Middle frontal gyrus (tissue), 1 donor: ENCODE measurements around the gene RAB42.
"Not testable (repeated sequence)": the region's sequence is repeated elsewhere in the genome, so short reads cannot be mapped to it uniquely, and the experiment has no call there.

Experiments
- DNase-seq: peaks from one replicate; pipeline ENCODE4 v3.0.0-alpha.2; 2015; ENCODE audit warnings: low spot score; ENCODE audit errors: extremely low spot score

The RAB42 gene

DNA sequence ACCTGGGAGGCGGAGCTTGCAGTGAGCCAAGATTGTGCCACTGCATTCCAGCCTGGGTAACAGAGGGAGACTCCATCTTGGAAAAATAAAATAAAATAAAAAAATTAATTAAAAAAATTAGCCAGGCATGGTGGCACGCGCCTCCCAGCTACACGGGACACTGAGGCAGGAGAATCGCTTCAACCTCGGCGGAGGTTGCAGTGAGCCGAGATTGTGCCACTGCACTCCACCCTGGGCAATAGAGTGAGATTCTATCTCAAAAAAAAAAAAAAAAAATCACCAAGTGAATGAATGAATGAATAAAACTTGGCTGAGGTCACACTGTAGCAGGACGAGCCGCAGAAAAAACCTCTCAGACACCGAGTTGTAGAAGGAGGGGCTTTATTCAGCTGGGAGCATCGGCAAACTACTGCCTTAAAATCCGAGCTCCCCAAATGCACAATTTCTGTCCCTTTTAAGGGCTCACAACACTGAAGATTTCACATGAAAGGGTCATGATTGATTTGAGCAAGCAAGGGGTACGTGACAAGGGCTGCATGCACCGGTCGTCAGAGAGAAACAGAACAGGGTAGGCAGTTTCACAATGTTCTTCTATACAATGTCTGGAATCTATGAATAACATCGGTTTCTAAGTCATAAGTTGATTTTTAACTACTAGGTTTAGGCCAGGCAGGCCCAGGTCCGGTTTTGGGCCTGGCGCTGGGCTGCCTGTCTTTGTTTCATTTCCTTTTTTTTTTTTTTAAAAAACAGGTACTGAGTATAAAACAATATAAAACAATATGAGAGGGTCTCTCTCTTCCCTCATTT lies 5.3 kb upstream of the RAB42 start:
- not testable (repeated sequence) for DNase-seq

DNA sequence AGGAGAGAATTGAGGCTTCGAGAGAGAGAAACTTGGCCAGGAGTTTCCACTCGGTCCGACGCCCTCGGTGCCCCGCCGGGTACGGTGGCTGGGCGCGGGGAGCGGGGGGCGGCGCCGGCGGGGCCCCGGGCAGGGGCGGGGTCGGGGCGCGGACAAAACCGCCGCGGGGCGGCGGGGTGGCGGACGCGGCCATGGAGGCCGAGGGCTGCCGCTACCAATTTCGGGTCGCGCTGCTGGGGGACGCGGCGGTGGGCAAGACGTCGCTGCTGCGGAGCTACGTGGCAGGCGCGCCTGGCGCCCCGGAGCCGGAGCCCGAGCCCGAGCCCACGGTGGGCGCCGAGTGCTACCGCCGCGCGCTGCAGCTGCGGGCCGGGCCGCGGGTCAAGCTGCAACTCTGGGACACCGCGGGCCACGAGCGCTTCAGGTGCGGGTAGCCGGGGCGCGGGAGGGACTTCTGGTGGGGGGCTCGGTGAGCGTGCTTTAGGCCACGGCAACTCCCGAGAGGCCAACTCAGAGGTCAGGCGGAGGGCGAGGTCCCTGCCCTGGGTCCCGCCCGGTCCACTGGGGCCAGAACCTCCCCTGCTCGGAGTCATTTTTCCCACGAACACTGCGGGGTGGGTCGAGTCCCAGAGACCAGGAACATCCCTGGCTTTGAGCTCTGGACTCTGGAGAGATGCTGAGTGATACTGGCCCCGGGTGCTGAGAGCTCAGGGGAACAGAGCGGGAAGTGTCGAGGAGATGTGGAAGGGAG lies 431 bp downstream of the RAB42 start:
- DNase-seq, result no peak

DNA sequence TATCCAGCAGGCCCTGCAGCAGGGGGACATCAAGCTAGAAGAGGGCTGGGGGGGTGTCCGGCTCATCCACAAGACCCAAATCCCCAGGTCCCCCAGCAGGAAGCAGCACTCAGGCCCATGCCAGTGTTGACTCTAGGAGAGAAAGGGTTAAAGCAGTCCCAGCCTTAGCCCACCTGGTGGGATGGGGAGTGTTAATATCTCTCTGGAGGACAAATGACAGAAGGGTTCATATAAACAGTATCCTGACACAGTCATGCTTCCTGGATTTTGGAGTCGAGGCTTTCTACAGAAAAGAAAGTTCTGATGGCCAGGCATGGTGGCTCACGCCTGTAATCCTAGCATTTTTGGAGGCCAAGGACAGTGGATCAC lies 1.9 kb downstream of the RAB42 start:
- DNase-seq, result not testable (repeated sequence)

DNA sequence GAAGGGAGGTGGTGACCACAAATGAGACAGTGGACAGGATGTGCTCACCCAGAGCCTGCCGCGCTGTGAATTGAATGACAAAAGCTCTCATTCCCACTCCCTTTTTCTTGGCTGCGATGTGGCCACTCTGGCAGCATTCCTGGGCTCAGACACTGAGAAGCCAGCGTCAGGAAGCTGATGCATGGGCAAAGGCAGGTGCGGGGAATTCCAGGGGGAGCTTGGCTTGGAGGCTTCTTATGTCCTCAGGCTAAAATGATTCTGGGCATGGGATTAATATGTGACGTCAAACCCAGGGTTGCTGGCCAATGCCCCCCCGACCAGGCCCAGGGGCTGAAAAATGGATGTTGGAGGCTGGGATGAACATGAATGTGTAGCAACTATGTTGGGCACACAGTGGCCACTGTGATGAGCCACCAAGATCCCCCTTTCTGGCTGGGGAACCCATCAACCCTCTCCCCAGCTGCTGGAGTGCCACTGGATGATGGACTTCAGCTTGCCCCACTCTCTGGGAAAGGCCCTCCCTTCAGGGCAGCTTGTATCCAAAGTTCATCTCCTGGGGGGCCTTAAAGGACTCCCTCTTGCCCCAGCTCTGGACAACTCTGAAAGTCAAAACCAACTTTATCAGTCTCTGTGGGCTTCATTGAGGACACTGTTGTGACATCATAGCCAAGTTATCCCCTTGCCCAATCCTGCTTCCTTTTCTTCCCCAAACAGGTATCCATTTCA lies 2.8 kb downstream of the RAB42 start:
- not testable (repeated sequence) for DNase-seq

DNA sequence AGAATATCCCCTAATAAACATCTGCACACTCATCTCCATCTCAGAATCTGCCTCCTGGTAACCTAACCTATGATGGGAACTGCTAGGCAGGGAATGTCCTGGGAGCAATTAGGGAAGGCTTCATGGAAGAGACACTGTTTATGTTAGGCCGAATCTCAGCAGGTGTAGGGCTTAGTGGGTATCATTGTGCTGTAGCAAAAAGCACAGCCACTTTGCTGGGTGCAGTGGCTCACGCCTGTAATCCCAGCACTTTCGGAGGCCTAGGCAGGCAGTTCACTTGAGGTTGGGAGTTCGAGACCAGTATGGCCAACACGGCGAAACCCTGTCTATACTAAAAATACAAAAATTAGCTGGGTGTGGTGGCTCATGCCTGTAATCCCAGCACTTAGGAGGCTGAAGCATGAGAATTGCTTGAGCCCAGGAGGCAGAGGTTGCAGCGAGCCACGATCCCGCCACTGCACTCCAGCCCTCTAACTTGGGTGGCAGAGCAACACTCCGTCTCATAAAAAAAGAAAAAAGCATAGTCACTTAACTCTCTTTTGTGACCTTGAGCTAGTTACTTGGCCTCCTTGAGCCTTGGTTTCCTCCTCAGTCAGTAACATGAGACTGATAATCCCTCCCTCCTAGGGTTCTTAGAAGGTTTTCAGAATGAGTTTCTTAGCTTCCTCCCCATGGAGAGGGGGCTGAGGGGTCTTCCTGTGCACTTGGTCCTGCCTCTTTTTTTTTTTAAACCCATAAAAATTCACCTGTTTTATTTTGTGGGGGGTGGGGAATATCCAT lies 3.5 kb downstream of the RAB42 start:
- DNase-seq, result no peak

DNA sequence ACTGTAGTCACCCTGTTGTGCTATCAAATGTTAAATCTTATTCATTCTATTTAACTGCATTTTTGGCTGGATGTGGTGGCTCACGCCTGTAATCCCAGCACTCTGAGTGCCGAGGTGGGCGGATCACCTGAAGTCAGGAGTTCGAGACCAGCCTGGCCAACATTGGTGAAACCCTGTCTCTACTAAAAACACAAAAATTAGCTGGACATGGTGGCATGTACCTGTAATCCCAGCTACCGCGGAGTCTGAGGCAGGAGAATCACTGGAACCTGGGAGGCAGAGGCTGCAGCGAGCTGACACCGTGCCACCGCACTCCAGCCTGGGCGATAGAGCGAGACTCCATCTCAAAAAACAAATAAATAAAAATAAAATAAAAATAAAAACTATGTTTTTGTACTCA lies 4.2 kb downstream of the RAB42 start:
- DNase-seq, result not testable (repeated sequence)

DNA sequence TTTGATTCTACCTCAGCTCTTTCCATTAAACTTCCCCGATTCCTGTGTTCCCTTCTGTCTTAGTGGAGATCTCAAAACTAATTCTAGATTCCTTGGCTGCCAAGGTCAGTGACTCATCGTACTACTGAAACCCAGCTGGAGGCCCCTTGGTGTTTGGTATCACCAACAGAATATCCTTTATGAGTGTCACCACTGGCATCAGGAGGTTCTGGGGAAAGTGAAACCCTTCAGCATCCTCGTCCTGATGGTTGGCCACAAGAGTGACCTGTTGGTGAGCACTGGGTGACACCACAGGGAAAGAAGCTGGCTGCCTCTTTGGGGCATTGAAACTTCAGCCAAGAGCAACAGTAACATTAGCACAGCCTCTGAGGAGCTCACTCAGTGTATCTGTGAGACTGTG lies 9.6 kb downstream of the RAB42 start:
- no peak for DNase-seq

DNA sequence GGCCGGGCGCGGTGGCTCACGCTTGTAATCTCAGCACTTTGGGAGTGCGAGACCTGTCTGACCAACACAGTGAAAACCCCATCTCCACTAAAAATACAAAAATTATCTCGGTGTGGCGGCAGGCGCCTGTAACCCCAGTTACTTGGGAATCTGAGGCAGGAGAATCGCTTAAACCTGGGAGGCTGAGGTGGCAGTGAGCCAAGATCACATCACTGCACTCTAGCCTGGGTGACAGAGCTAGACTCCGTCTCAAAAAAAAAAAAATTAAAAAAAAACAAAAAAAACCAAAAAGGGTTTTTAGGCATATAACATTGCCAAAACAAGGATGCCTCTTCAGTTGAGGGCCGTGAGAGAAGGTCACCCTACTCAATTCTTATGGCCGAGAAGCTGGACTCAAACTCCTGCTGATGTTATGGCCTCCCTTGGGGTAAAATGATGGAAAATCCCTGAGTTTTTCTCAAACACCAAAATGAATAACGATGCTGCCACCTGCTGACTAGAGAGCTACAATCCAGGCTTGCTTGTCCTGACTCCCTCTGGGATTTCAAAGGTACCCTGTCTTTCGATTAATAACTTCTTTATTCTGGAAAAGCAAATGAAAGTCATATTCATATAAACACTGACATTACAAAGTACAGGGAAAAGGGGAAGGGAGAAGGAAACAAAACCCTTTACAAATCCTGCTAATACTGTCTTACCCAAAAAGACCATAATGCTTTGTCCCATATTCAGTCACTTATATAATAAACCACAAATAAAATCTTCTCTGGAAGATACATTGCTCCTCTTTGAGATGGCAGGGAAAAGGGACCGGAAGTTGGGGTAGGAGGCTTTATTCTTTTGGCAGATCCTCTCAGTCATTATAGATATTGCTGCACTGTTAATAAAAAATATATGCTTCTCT lies 10.7 kb downstream of the RAB42 start:
- DNase-seq, result peak; percentile 65

DNA sequence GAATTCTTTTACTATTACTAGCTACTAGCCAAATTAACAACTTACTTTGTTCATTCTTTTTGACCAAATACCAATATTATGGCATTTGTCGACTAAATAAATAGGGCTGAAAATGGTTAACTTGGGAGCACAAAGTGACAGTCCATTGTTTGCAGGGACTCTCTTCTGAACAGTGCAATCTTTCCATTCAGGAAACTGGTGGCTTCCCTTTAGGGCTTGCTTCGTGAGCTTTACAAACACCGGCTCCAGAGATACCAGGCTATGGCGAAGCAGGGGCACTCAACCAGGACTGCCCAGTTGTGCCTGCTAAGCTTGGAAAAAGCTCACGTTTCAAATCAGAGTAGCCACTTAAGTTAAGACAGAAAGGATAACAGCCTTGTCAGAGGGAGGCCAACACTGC lies 12.3 kb downstream of the RAB42 start:
- no peak for DNase-seq

DNA sequence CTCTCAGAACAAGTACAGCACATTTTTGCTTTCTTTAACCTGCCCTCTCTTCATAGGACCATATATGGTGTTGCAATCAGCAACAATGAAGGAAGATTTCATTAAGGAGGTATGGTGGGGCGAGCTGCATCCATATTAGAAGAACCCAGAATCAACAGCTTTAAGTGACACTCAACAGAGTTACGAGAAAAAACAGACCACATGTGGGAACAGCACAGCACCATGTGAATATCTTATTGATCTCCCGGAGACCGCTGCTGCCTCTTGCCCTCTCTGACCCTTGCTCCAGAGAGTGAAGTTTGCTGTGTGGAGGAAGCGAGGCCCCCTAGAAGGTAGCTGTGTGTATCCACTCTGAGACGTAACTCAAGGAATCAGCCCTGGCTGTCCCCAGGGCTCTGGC lies 12.9 kb downstream of the RAB42 start:
- DNase-seq, result no peak

DNA sequence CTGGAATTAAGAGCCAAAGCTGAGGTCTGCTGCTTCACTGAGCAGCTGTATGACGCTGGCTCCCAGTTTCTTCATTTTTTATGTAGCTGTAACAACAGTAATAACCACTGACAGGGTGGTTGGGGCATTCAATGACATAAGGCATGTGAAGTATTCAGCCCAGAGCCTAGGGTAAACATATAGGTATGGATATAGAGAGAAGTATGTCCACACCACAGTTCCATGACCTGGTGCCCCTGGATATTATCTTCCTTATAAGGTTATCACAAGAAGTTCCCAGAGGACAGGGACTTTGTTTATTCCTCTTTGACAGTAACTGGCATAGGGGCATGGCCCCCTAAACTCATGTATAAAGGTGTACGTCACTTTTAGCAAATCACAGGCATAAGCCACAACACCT lies 14.7 kb downstream of the RAB42 start:
- DNase-seq, result no peak

DNA sequence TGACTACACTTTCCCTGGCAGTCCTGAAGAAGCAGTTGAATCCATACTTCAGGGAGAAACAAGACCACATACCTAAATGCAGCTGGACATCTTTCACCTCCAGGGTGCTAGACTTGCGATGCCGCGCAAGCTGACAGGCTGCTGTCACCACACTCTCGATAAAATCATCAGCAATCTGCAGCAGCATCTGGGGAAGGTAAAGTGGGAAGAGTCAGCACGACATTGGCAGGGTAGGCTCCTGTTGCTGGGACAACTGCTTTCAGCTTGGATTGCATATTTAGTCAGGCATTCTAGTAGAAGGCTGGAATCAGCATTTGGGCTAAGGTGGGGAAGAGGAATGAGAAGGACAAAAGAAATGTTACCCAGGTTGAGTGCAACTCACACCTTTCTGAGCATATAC lies 21.1 kb downstream of the RAB42 start:
- DNase-seq, result no peak

DNA sequence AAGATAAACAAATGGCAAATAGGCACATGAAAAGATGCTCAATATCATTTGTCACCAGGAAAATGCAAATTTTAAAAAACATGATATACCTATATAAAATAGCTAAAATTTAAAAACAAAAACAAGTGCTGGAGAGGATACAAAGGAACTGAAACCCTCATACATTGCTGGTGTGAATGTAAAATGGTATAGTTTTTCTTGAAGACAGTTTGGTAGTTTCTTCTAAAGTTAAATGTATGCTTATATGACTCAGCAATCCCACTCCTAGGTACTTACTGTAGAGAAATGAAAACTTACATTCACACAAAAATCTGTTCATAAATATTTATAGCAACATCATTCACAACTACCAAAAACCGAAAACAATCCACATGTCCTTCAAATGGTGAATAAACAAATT lies 39.6 kb downstream of the RAB42 start:
- no peak for DNase-seq

DNA sequence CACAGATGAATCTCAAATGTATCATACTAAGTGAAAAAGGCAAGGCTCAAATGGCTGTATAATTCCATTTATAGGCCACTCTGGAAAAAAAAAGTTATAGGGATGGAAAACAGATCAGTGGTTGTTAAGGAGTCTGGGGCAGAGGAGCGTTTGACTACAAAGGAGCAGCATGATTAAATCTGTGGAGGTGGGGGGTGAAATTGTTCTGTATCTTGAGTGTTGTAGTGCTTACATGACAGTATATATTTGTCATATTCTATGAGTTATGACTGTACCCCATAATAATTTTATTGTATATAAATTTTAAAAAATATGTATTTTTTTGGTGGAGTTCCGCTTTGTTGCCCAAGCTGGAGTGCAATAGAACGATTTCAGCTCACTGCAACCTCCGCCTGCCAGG lies 40.5 kb downstream of the RAB42 start:
- no peak for DNase-seq

DNA sequence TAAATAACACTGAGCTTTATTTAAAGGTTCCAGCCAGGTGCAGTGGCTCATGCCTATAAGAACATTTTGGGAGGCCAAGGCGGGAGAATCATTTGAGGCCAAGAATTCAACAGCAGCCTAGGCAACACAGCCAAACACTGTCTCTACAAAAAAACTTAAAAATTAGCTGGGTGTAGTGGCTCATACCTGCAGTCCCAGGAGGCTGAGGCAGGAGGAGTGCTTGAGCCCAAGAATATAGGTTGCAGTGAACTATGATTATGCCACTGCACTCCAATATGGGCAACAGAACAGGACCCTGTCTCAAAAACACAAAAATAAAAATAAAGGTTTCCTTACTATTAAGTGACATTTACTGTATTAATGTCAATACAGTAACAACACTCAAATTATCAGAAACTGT lies 48.7 kb downstream of the RAB42 start:
- DNase-seq, result no peak

DNA sequence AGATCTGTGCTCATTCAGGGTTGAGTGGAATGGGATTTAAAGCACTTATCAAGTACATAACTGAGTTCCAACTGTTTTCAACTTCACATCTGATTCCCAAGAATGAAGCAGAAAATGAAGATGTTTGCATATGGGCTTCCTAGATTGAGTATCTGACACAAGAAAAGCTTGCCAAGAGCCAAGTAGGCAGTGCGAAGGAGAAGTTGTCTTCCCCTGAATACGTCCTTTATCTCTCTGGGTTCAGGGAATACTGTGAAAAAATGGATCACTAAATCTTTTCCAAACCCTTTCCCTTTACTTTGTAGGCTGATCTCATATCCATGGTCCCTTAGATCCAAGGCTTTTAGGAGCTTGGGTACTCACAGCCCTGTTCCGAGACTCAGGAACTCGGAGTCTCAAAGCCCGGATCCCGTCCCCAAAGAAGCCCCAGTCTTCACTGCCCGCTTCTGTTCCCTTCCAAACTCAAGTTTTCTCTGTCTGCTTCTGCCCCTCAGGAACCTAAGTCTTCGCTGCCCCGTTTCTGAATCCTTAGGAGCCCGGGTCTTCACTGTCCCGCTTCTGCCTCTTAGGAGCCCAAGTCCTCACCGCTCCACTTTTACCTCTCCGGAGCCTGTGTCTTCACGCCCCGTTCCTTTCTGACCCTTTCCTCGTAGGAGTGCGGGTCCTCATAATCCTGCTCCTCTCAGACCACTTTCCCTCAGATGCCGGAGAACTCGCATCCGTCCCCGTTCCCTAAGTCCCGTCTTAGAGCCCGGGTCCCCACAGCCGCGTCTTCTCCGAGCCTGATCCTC lies 50.2 kb downstream of the RAB42 start:
- DNase-seq, result no peak

DNA sequence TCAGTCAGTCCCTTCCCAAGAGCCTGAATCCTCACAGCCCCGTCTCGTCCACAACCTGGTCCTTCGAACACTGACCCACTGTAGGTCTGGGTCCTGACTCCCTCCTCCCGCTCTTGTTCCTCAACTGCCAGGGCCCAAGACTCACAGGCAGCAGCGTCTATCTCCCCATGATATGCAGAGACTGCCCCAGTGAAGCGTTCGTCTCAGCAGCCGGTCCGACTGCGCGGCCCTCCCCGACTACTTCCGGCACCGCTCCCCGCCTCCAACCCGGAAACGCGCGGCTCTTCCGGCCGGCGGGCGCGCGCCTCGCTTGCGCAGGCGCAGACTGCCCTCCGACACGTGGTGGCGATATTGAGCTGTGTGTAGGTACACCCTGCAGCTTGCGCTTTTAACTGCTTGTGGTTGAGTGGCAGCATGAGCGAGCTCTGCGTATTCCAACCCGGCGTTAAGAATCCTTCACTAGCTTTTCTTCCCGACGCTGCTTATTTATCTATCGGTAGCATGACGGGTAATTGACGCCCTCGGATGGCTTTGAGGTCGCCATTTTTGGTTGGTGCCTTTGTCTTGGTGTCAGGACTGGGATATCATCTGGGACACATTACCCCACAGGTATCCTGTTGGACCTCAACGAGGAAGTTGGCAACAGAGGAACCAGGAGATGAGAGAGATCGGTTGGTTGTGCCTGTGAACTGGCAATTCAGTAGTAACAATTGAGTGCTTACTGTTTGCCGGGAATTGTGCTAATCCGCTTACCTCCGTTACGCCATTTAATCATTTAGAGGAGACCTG lies 51.0 kb downstream of the RAB42 start, which contains the start of gene TAF12:
TSS of gene TAF12 (minus strand) at position 221 of the 789 bp plus-strand sequence. CDS start 20,986 bp downstream, outside the sequence.
- DNase-seq, result peak; percentile 87

DNA sequence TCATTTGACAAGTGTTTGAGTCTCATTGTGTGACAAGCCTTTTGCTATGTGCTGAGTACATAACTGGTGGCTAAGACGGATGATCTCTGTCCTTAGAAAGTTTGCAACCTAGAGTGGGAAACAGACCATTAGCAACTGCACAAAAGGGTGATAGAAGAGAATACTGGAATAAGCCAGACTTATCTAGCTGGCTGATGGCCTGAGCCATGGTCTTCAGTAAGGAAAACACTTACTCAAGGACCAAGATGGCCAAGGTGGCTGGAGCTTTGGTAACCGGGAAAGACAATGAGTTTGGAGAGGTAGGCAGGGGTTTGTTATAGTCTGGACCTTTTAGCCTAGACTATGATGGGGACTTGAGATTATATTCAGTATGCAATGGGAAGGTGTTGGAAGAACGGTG lies 52.4 kb downstream of the RAB42 start:
- no peak for DNase-seq
